GM13977 (cell line): ENCODE measurements around the gene XIRP1.

Source experiments
- DNase-seq: peaks from one replicate; pipeline ENCODE4 v3.0.0; 2012; ENCODE audit warnings: low spot score
- CTCF ChIP-seq: IDR thresholded peaks from 2 replicates; pipeline ENCODE4 v1.5.1; 2012; ENCODE audit warnings: mild to moderate bottlenecking, control low read depth; ENCODE audit not compliant: insufficient read depth; ENCODE audit errors: extremely low read depth, missing control alignments
- in situ Hi-C: fragments of 300-500 bp; cut with MboI; formaldehyde crosslinking; loops from one replicate; pipeline ENCODE4 v1.12.0; 2022; ENCODE audit warnings: low sequenced_read_pairs, low pct_unique_long_range_greater_than_20kb, mixed read lengths, inconsistent platforms; ENCODE audit not compliant: unreplicated experiment

XIRP1 gene

GRCh38 chr3:39184081-39184967 lies 8.1 kb downstream of the XIRP1 start:
- no peak for DNase-seq
- no peak for TF ChIP-seq CTCF
- in situ Hi-C loops: loop anchor here (25.0 kb wide), 1 partner anchor 203 kb away; the partner anchor contains the start of gene SLC25A38

GRCh38 chr3:39183211-39184080 lies 8.9 kb downstream of the XIRP1 start:
- DNase-seq: no peak
- no peak for TF ChIP-seq CTCF
- in situ Hi-C loops: loop anchor here (25.0 kb wide), 1 partner anchor 204 kb away; the partner anchor contains the start of gene SLC25A38

GRCh38 chr3:39181408-39182335 lies 10.7 kb downstream of the XIRP1 start:
- no peak for TF ChIP-seq CTCF
- in situ Hi-C loops: loop anchor here (25.0 kb wide), 1 partner anchor 206 kb away; the partner anchor contains the start of gene SLC25A38
- DNase-seq: no peak

GRCh38 chr3:39180546-39181346 lies 11.6 kb downstream of the XIRP1 start:
- DNase-seq: peak; percentile 97
- TF ChIP-seq CTCF: no peak
- in situ Hi-C loops: loop anchor here (25.0 kb wide), 1 partner anchor 207 kb away; the partner anchor contains the start of gene SLC25A38

GRCh38 chr3:39180183-39180545 lies 12.2 kb downstream of the XIRP1 start:
- in situ Hi-C loops: loop anchor here (25.0 kb wide), 1 partner anchor 207 kb away; the partner anchor contains the start of gene SLC25A38
- DNase-seq: peak; percentile 36
- no peak for TF ChIP-seq CTCF
